HG03066 (cell line): Measurements from ENCODE around the gene PAQR5.
"Not testable (repeated sequence)": the region's sequence is repeated elsewhere in the genome, so short reads cannot be mapped to it uniquely, and the experiment has no call there.

ENCODE experiments used
- ATAC-seq: cut with Tn5 transposase; IDR thresholded peaks from one replicate; pipeline ENCODE4 v1.9.1; 2021; ENCODE audit warnings: low read depth; ENCODE audit not compliant: unreplicated experiment

The PAQR5 gene

DNA sequence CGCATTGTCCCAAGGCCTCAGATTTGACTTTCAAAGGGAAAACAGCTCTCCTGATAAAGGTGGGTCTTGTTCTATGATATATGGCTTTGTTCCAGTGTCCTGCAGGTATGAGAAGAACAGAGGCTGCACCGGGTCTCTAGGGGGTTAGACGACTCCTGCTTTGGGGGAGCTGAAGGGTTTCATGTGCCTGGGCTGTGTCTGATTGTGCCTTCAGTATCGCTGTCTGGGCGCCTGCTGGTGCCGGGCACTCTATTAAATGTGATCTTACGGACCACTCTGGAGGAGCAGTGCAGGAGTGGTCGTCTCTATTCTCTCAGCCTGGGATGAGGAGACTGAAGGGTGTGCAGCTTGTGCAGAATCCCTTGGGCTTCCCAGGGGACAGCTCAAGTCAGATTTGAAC lies 16.0 kb downstream of the PAQR5 start:
- ATAC-seq: no peak

DNA sequence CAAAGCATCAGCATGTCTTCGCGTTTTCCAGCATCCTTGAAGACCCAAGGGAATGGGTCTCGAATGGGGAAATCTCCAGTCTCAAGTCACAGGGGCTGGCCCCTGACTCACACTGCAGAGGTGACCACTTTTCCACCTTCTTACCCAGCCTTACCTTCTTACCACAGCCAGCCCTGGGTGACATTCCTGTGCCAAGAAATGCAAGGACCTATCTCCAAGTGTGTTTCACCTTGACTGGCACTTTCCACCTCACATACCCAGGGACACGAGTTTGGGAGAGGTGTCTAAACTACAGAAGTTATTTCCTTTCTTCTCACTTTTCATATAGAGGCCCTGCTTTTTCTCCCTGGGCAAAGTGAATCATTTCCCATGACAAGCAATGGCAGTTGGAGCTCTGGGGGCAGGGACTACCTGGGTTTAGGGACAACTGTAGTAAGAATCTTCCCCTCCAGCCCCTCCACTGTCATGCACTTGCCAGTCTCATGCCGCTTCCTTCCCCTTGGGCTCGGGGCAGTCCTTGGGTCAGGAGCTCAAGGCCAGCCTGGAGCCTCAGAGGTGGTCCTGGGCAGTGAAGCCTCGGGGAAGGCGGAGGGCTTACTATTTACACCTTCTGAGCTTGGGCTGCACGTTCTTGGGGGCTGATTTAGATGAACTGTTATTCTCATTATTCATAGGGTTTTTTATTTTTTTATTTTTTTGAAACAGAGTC lies 16.8 kb downstream of the PAQR5 start:
- ATAC-seq: no peak

DNA sequence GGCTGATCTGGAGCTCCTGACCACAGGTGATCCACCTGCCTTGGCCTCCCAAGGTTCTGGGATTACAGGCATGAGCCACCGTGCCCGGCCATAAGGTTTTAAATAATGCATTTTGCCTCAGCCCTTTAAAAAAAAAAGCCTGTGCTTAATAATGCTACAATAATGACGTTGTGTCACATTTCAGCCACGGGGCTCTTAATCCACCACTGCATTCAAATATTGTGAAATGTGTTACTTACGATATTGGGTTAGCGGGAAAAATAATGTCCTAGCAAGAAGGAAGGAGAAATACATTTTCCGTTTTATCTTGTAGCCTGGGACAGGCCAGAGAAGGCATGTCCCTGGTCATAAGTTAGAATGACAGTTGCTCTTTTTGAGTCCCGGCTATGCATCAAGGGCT lies 17.6 kb downstream of the PAQR5 start:
- ATAC-seq: no peak

DNA sequence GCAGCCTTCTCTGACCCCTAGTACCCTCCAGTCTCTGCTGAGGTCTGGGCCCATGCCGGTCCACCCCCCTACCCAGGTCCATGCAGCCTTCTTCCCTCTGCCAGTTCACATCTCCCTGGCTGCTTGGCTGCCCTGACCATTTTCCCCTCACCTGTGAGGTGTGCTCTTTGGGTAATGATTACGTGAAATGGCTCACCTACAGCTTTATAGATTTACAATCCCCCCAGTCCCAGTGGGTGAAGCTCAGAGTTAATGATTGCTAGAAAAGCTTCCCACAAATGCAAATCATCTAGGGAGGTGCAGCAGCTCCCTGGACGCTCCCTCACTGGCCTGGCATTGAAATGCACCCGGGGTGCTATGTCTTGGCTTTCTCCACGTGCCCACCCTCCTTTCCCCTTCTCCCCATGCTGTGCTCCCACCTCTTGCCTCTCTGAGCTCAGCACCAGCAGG lies 18.7 kb downstream of the PAQR5 start:
- ATAC-seq: no peak

DNA sequence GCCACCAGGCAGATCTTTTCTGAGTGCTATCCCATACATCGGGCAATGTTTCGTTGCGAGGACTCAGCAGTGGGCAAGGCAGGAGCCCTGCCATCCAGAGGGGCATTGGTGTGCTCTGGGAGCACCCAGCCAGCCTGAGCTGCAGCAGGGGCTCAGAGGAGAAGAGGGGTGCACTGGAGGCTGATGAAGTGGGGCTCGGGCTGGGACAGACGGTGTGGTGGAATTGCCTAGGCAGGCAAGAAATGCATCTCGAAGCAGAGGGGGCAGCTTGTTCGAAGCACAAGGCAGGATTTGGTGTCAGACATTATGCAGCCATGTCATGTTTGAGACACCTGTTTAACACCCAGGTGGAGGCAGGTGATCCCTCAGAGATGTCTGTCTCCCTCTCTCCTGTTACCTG lies 19.3 kb downstream of the PAQR5 start:
- no peak for ATAC-seq

DNA sequence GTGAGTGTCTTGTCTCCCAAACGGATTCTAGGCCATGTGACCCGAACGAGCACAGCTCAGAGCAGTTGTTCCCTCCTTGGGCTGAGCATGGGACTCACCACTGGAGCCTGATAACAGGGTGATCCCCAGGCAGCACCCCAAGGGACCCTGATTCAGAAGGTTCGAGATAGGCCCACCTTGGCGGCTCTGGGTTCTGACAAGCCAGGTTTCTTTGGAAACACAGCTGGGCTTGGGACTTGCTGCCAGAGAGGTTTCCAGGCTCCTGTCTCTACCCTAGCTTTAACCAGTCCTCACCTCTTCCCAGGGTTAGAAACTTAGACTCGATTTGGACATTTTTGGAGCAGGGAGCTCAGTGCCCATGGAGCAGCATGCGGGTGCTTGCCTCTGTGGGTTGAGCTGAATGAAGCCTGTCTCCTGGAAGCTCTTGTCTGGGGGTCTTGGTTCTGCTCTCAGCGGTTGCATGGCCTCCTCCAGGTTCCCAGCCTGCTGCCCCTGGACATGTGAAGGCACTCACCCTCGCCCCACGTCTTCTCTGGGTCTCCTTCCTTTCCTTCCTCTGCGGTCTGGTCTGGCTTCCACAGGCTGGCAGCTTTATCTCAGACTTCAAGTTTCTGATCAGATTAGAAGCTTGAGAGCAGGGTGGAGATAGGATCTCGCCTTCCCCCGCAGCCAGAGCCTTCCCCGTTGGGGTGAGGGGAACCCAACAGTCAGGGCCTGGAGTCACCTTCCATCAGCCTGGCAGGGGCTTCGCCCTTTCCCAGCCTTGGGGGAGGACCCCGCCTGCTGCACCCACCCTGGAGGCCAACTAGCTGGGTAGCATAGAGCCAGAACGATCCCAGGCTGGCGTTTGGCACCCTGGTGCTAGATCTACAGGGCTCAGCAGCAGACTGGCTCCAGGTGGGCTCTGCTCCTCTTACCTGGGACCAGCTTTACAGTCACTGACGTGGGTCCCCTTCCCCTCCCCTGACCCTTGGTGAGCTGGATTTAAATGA lies 21.0 kb downstream of the PAQR5 start:
- no peak for ATAC-seq

DNA sequence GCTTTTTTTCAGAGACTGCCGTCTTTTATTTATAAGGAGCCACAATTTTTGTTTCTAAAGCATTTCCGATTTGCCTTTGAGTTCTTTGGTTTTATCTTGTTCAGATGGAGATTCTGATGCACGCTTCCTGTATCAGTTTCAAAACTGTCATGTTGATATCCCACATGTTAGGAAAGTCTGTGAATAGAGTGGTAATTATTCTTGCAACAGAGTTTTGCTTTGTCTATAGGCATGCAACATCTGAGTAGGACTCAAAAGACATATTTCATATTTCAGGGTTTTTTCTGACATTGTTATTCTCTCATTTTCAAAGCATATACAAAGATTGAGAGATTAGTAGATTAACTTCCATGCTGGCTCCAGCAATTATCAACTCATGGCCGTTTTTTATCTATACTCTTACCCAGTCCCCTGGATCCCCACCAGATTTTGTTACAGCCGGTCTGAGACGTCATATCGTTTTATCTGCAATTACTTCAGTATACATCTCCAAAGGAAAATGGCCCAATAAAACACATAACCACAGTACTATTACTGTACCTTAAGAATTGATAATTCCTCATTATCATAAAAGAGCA lies 22.4 kb downstream of the PAQR5 start:
- ATAC-seq: no peak

DNA sequence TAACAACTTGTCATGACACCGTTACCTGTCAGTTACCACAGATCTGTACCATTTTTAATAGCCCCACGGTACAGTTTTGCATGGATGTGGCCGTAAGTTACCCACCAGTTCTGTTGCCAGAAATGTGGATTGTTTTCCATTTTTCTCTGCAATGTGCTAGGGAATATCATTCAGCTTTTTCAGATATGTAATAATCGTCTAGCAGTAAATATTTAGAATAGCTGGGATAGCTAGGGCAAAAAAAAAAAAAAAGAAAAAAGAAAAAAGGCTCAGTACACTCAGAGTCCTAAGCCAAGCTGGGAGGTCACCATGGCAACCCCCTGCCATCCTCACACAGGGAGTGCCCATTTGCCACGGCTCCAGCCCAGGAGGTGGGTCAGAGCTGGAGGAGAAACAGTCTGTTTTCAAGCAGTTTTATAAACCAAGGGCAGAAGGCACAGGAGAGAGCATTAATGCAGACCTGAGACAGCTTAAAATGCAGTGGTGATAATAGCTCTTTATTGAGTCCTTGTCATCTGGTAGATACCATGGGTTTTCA lies 25.2 kb downstream of the PAQR5 start:
- no peak for ATAC-seq

DNA sequence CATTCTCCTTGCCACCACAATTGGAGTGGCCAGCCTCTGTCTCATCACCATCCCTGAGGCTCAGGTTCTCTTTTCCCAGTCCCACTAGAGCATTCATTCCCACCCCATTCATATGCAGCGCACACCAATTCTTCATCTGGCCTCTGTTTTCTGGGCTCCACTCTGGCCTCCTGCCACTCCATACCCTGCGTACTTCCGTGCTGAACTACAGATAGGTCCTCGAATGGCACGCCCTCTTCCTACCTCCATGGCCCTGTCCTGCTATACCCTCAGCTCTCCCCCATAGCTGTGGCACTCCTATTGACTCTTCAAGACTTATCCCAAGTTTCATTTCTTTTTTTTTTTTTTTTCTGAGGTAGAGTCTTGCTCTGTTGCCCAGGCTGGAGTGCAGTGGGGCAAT lies 25.9 kb downstream of the PAQR5 start:
- no peak for ATAC-seq

DNA sequence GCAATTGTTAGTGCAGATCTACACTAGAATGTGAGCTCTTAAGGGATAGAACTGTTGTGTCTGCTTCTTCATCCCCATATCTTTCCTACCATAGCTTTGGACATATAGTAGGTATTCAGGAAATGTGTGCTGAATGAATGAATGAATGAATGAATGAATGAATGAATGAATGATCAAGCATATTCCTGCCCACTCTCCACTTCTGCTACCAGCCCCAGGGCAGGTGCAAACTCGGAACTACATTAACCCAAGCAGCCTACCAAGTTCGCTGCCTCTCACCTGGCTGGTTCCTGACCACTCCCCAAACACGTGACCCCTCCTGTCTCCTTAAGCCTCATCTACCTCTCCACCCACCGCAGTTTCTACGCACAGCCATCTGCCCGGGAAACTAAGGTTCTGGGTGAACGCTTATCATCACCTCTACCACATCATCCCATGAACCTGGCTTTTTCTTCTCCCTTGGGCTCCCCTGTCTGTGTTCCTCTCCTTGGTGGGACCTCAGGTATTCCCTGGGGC lies 26.8 kb downstream of the PAQR5 start:
- ATAC-seq: no peak

DNA sequence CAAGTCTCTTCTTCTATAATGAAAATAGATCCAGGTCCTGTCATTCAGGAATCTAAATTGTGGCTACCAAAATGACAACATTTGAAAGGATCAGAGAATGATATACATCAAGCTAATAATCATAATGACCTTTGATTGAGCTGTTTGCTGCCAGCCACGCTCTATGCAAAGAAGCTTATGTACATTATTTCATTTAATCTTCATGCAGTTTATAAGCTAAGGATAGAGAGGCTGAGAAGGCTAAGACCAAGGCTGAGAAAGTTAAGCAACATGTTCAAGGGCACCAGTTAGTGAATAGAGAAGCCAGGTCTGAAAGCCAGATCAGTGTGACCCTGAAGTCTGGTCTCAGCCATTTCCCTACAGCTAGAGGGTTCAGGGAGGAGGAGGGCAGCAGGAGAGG lies 29.4 kb downstream of the PAQR5 start:
- ATAC-seq: no peak

DNA sequence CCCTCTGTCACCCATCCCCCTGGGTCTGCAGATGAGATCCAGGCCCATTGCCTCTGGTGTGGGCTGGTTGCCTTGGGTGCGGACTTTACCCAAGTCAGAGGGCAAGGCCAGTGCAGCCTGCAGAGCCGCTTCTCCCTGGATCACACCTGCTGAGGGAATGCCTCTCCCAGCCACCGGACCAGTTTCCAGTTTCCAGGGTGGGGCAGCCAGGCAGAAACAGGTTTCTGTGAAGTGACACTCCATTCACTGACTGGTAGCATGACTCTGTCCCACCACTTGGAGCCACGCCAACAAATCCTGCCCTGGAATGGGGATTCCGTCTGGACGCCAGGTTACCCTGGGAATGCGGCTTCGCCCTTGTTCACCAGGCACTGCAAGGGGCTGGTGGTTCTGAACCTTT lies 30.0 kb downstream of the PAQR5 start:
- ATAC-seq: no peak

DNA sequence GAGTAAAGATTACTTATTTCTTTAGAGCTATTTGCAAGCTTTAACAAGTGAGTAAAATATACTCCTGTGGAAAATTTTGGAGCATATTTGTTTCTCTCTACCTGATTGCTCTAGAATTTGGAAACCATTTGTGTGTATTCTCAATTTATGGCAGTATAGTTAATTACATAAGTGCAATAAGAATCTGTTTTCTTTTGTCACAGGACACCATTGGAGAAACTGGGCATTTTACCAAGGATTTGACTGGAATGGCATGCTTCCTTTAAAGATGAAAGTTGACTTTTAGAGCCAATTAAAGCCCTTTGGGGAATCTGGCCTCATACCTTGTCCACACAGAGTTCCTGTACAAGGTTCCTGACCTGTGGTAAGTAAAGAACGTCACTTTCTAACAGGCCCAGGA lies 38.4 kb downstream of the PAQR5 start:
- ATAC-seq: no peak

DNA sequence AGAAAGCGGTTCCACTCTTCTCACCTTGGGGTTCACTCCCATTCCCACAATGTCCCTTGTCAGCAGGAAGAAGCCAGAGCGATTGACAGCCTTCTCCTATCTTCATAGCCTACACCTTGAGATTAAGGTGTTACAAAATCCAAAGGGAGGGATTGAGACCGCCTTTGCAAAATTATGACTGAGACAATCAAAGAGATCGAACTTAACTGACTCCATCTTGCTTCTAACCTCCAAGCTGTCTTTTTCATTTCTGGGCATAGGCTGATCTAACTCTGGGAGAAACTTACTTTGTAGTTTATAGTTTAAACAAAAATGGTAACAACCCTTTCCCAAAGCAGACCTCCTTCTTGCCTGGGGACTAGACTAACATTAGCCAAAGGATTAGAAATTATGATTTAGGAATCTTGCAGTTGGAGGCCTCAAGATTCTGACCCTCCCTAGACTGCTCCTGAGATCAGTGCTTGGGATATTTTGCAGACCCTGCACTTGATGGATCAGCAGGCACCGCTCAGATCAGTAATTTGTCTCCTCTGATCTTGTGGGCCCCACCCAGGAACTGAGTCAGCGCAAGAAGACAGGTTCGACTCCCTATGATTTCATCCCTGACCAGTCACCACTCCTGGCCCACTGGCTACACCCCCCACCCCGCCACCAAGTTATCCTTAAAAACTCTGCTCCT lies 40.0 kb downstream of the PAQR5 start:
- ATAC-seq: no peak

DNA sequence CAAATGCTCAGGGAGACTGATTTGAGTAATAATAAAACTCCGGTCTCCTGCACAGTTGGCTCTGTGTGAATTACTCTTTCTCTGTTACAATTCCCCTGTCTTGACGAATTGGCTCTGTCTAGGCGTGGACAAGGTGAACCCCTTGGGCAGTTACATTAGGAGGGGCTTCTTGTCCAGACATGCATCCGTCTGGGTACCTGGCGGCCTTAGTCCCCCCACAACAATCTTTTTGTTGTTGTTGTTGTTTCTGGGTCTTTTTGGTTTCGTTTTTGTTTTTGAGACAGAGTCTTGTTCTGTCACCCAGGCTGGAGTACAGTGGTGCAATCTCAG lies 40.5 kb downstream of the PAQR5 start:
- not testable (repeated sequence) for ATAC-seq

DNA sequence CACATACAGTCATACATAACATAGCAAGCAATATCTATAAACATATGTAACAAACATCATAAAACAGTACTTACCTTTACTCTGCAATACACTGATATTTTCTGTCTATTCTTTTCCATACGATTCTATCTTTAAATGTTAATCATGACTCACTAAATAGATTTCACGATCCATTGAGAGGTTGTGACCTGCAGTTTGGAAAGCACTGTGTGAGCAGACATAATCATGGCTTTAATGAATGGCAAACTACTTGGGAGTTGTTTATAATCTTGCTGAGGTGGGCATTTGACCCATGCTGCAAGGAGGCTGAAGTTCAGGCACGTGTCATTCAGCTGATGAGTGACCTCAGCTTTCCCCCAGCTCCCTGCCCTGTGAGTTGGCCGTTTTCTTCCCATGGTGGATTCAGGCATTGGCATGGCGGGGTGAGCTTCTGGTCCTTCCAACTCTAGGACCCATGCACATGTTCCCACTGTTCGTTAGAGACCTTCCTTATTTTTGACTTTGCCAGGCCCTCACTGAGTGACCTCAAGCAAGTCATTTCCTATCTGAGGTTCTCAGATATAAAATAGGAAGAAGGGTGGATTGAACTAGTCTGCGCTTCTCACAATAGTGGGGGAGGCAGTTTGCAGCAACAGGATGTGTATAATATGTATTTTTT lies 41.7 kb downstream of the PAQR5 start:
- no peak for ATAC-seq

DNA sequence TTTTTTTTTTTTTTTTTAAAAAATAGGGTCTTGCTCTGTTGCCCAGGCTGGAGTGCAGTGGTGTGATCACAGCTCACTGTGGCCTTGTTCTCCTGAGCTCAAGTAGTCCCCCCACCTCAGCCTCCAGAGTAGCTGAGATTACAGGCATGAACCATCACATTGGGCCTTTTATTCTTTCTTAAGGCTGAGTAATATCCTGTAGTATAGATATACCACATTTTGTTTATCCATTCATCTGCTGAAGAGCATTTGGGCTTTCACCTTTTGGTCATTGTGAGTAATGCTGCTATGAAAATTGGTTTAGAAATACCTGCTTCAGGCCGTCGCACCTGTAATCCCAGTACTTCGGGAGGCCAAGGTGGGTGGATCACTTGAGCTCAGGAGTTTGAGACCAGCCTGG lies 42.6 kb downstream of the PAQR5 start:
- ATAC-seq: no peak

DNA sequence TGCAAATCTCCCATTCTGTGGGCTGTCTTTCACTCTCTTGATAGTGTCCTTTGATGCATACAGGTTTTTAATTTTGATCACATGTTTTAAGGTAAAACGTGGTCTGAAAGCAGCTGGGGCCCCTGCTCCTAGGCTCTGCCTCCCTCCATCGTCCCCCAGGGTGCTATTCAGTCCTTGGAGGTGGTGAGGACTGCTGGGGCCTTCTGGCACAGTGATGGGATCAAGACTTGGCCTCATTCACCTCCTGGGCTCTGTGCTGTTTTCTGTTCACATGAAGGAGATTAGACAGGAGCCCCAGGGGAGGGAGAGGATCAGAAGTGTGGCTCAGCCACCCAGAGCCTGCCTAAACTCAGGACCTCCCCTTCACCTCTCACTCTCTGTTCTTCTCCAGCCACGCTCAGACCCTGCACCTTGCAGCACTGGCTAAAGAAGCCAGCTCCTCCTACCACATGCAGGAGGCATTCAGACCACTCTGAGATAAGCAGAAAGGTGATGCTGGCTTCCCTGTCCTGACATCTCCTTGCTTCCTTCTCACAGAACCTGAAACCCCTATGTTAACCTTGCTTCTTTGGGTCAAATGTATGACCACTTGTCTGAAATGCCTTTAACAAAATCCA lies 43.9 kb downstream of the PAQR5 start:
- no peak for ATAC-seq

DNA sequence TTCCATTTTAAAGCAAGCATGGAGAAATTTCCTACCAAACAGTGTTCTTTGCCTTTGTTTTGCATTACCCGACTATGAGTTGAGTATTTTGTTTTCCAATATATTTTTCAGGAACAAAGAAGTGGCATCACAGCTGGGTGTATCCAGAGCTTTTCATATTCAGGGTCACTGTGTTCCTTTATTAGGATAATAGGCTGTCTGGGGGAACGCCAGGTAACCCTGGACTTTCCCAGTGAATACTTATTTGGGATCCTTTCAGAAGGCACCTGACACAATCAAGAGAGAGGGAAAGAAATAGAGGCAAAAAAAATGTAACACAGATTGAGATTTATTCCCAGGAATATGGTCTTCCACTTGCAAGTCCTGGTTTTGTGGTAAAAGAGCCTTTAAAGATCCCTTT lies 44.4 kb downstream of the PAQR5 start:
- no peak for ATAC-seq

DNA sequence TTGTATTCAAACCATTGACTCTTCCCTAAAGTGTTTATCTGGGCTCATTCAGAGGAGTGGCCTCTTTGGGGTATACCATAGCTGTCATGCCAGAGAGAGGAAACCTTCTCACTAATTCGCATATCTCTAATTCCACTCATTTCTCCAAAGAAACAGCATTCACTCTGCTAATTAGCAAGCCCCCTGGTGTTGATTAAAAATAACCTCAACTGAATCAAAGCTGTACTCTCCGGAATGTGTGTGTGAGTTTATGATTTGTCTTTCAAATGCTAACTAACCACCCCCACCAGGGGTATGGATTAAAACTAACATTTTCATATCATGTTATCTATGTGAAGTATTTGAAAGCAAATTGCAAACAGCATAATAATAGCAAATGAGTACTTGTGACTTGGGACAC lies 45.5 kb downstream of the PAQR5 start:
- no peak for ATAC-seq
